ENCODE results near the gene KAT8.
"Not testable (repeated sequence)": the region's sequence is repeated elsewhere in the genome, so short reads cannot be mapped to it uniquely, and the experiment has no call there.

Gene KAT8

DNA sequence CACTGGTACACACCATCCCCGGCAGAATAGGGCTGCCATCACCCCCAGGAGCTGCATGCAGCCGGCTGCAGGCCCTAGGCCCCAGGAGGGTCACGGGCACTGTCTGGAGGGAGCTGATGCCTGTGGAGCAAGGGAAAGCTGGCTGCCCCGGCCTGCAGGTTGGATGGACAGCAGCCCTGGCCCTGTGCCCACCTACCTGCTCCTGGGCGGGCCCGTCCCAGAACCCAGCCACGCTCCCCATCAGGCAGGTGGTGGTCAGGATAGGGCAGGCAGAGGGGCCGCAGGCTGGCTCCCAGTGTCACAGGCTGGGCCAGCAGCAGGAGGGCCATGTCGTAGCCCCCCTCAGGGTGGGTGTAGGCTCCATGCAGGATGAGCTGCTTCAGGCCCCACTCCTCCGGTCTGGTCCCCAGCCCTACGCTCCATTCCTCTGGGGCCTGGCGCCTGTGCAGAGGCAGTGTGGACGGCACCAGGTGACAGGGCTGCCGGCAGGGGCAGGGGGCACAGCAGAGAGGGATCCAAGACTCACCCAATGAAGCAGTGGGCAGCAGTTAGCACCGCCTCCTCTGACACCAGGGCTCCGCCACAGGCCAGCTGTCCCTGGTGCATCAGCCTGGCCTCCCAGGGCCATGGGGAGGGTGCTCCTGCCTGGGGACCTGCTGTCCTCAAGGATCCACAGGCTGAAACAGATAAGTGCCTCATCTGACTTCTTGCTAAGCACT lies 32.7 kb upstream of the KAT8 start:
- FAIRE-seq, result no peak

DNA sequence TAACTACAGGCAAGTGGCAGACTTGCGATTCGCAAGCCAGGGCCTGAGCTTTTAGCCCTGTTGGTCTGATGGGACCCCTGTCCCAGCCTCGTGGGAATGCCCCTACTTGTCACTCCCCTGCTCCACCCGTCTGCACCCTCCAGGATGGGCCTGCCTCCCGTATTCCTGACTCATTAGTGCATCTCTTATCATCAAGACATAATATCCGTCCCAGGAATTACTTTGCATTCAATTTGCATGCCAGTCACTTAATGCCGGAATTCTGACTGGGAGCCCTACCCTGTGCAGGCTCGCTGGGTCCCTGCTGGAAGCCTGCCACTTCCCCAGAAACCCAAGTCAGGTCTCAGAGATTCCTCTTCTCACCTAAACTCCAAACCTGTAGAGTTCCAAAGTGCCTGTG lies 32.1 kb upstream of the KAT8 start:
- no peak for FAIRE-seq

DNA sequence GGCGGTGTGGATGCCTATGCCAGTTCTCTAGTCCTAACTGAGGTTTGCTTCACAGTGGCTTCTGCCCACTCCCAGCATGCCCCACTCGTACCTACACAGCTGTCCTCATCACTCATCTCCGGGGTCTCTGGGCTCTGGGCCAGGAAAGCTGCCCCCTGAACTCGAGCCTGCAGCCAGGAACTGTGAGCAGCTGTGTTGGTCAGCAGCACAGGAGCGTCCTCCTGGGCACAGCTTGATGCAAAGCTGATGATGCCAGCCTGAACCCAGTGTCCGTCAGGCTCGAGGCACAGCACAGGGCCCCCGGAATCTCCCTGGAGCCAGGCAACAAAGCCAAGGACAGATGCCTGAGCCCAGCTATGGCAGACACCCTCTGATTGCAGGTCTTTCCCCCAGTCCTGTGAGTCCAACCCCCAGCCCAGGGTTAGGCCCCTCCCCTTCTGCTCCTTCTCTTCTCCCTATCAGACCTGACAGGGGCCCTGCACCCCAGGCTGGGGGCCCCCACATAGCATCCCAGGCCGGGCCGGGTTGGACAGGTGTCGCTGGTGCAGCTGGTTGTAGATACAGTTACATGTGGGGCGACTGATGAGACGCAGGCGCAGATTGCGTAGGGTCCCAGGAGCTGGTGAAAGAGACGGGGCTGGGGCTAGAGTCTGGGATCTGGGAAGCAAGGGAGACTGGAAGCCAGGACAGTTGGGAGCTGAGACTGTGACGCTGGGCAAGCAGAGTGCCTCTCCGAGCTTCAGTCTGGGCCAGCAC lies 31.4 kb upstream of the KAT8 start:
- FAIRE-seq, result no peak

DNA sequence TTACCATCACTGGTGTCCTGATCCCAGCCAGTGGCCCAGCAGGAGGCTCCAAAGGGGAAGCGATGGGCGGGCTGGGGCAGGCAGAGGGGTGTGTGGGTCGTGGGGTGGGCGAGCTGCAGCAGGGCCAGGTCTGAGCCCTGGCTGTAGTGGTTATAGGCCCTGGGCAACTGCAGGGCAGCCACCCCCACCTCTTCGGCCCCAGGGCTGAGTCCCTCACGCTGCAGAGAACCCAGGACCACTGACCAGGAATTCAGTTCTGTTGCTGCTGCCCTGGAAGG lies 30.9 kb upstream of the KAT8 start:
- FAIRE-seq, result no peak

DNA sequence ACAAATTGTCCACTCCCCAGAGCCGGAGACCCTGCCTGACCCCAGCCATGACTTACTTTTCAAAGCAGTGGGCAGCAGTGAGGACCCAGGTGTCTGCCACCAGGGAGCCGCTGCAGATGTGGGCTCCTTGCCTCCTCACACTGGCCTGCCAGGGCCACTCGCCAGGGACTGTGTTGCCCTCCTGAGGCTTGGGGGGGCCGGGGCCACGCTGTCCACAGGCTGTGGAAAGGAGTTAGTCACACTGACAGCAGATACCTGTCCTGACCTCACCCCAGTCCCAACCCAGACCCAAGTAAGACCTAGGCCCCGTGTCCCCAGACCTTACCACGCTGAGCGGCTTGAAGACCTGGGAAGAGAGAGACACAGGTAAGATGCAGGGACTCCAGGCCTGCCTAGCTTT lies 30.0 kb upstream of the KAT8 start:
- no peak for FAIRE-seq

DNA sequence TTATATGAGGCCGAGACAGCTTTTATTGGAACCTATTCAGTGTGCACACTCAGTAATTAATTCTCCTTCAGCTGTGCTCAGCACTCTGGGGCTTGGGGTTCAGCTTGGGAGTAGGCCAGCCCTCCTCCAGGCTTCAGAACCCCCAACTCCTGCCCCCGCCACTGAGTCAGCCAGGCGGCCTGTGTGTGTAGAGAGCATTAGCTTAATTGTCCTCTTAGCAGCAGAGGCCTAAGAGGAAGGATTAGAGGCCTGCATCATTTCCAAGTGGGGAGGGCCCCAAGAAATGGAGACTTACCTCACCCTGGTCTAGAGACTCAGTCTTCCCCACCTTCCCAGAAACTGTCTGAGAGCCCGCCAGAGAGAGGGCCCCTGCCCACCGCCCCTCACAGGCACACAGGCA lies 29.5 kb upstream of the KAT8 start:
- FAIRE-seq, result no peak

DNA sequence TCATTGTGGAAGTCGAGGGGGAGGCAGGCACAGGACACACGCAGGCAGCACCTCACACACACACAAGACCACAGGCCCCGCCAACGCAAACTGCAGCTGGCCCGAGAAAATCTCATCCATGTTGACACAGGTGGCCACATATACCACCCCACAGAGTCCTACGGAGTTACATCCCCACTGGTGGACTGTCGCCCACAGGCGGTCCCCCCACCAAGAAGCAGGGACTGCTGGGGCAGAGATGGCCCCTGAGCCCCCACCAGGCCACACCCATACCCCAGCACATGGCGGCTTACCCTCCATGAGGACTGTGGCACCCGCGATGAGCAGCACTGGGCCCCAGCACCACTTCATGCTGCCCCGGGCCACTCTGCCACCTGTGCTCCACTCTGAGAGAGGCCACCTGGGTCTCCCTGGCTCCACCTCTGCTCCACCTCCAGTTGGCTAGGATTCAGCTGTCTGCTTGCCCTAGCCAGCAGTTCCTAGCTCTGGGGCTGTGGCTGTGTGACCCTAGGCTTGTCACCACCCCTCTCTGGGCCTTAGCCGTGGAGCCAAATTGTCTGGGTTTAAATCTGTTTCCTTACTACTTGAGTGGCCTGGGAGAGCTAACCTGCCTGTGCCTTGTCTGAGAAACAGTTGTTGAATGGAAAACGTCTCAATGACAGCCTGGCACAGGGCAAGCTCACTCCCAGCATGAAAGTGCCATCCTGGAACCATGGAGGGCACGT lies 28.8 kb upstream of the KAT8 start, which contains the start of gene PRSS53:
TSS of gene PRSS53 (minus strand) at position 485 of the 725 bp plus-strand sequence. CDS start at position 351, 134 bp downstream.
- FAIRE-seq, result no peak

DNA sequence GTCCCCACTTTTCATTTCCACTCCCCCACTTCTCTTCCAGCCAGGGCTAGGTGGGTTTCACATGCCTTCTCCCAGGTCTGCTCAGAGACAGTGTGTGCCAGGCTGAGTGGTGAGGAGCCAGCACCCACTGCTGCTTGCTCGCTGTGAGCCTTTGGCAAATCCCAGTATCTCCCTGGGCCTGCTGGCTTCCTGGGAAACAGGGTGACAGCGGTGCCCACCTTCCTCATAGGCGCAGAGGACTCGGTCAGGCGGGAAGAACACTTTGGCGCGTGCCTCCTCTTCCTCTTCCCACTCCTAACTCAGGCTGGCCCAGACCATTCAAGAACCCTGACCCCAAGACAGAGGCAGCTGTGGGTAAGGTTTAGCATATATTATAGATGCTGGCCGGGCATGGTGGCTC lies 28.3 kb upstream of the KAT8 start:
- no peak for FAIRE-seq

DNA sequence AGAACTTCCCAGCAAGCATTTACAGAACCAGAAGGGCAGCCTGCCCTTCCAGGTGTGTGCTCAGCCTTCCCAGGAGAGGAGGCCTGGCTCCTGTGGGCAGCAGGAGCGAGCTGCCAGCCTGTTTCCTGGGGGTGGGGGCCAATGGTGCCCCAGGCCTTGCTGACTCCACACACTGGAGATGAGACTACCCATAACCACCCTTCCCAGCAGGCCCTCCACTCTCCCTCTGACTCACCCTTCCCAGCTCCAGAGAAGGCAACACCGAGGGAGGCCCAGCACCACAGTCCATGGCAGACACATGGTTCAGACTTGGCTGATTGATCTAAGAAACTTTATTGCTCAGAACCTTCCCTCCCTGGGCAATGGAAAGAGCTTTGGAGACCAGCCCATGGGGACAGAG lies 26.9 kb upstream of the KAT8 start:
- FAIRE-seq, result no peak

DNA sequence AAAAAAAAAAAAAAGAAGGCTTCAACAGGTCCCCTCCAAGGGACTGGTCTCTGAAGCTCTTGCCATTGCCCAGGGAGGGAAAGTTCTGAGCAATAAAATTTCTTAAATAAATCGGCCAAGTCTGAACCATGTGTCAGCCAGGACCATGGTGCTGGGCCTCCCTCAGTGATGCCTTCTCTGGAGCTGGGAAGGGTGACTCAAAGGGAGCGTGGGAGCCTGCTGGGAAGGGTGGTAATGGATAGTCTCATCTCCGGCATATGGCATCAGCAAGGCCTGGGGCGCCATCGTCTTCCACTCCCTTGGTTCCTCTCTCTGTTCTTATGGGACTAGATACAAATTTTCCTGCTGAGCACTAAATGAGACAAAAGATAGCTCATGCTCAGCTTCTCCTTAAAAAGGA lies 25.1 kb upstream of the KAT8 start:
- FAIRE-seq, result no peak

DNA sequence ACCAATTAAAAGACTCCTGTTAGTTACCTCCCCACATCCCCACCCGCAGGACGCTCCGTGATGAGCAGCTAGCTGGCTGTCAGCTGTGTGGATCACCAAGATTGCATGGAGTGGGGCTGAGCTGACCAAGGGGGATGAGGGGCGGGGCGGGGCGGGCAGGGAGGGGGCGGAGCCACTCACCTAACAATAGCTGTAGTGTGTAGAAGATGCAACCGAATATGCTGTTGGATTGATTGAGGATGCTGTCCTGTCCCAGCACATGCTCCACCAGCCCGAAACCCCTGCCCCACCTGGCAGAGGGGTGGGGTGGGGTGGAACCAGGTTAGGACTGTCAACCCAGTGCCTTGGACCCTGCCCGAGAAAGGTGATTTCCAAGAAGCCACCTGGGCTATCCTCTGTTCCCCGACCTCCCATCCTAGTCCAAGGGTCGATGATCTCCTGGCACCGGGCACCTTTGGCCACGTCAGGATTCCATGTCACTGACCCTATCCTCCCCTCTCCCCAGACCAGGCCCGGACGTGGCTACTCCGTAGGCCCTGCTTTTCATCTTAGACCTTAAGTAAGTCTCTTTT lies 24.2 kb upstream of the KAT8 start:
- FAIRE-seq, result no peak

DNA sequence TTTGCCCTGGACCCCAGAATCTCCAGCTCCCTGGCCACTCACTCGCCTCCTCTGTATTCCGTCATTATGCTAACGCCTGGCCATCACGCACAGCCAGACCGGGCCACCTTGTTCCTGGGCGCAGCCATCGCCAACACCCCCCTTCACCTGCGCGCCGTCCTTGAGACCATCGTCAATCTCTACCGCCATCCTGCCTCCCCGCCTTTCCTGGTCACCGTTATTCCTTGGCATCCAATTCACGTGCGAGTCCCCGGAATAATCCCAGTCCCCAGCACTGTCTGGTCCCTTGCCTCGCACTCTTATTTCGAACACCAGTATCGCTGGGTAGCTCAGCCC lies 23.4 kb upstream of the KAT8 start:
- no peak for FAIRE-seq

DNA sequence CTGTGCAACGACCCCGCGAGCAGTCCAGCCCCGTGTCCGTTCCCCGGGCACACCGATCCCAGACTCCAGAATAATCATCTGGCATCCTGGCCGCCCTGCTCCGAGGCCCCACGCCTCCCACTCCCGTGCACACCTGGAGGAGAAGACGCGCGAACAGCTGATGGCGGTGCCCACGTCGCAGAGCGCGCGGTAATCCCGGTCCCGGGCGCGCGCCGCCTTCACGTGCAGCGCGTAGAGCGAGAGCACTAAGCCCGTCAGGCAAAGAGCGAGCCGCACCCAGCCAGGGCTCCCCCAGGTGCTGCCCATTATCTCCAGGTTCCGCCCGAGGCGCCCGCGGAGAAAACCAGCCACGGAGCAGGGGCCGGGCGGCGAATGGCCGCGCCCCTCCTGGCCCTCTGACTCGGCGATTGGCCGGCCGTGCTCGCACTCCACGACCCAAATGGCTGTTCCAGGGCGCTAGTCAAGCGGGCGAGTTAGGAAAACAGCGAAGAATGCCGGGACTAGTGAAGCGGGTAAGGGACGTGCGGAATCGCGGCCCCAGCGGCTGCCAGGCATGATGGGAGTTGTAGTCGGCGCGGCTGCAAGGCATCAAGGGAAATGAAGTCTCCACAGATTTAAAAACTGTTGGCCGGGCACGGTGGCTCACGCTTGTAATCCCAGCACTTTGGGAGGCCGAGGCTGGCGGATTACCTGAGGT lies 22.9 kb upstream of the KAT8 start, which contains the start of gene VKORC1:
TSS of gene VKORC1 (minus strand) at position 374 of the 697 bp plus-strand sequence. CDS start at position 306, 68 bp downstream.
- FAIRE-seq, result peak; percentile 95

DNA sequence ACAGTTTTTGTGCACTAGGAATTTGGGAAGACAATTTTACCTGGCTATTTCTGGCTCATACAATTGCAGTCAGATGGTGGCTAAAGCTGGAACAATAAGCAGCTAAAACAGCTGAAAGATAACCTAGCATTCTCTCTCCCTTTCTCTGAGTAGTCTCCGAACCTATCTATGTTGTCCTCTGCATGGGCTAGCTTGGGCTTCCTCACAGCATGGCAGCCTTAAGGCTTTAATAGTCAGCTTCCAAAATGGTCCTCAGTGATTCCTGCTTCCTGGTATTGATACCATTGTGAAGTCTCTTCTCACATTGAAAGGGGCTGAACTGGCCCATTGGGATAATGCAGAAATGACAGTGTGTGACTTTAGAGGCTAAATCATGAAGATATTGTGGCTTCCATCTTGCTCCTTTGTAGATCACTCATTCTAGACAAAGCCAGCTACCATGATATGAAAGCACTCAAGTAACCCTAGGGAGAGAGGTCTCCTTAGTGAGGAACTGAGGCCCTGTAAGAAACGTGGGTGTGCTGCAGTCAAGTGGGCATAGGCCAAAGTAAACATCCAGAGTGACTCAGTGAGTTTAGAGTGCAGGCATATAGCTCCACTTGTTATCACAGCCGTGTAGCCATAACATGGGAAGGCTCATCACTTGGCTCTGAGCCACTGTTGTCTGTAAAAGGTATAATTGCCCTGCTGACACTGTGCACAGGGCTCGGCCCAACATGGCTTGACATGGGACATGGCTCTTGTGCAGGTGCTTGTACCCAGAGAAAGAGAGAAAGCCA lies 17.4 kb upstream of the KAT8 start:
- FAIRE-seq, result no peak

DNA sequence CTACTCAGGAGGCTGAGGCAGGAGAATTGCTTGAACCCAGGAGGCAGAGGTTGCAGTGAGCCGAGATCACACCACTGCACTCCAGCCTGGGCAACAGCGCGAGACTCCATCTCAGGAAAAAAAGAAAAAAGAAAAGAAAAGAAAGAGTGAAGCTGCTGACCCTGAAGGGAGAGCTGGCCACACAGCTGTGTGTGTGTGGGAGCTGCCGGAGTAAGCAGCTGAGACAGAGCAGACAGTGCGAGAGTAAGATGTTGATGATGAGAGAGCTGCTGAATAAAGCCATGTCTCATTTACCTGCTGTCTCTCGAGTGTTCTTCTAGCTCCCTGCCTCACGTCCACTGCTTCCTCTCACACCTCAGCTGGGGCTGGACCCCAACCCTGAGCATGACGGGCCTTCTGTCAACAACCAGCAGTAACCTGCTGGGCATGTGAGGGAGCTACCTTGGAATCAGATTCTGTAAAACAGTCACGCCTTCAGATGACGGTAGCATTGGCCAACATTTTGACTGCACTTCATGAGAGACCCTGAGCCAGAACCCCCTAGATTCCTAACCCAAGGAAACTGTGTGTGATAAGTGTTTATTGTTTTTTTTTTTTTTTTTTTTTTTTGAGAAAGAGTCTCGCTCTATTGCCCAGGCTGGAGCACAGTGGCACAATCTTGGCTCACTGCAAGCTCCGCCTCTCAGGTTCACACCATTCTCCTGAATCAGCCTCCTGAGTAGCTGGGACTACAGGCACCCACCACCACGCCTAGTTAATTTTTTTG lies 16.4 kb upstream of the KAT8 start:
- FAIRE-seq, result not testable (repeated sequence)

DNA sequence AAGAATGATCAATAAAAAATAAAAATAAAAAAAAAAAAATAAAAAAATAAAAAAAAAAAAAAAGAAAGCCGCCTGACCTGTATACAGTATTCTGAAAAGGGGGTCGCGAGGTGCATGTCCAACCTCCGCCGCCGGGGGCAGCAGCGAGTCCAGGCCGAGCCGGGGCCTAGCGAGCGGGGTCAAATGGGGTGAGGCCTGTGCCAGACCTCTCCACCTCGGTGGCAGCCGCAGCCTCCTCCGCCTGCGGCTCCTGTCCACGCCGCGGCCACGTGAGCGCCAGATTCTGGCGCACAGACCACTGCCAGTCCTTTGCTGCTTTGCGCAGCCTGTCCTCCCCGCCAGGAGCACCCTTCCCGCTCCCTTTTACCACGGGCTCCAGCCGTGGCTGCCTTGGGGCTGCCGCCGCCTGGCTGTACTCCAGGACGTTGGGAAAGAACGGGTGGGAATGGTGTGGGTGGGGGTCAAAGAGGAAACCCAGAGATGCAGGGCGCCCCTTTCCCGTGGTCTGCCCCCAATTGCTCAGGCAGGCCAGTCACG lies 11.7 kb upstream of the KAT8 start:
- FAIRE-seq, result no peak

DNA sequence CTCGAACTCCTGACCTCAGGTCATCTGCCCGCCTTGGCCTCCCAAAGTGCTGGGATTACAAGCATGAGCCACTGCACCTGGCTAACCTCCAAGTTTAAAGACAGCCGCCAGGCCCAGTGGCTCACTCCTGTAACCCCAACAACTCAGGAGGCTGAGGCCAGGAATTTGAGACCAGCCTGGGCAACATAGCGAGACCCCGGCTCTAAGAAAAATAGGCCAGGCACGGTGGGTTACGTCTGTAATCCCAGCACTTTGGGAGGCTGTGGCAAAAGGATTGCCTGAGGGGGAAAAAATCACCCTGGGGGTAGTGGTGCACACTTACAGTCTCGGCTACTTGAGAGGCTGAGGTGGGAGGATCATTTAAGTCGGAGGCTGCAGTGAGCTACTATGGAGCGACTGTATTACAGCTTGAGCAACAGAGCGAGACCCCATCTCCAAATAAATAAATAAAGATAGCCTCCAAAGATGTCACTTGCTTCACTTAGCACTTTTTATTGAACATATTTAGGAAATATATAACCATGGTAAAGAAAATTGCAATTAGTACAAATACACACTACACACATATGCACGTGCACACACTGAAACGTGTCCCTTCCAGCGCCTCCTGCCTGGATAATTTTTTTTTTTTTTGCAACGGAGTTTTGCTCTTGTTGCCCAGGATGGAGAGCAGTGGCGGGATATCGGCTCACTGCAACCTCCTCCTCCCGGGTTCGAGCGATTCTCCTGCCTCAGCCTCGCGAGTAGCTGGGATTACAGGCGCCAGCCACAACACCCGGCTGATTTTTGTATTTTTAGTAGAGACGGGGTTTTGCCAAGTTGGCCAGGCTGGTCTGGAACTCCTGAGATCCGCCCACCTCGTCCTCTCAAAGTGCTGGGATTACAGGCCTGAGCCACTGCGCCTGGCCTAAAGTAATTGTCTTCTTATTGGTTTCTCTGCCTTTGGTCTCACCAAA lies 10.7 kb upstream of the KAT8 start:
- no peak for FAIRE-seq

DNA sequence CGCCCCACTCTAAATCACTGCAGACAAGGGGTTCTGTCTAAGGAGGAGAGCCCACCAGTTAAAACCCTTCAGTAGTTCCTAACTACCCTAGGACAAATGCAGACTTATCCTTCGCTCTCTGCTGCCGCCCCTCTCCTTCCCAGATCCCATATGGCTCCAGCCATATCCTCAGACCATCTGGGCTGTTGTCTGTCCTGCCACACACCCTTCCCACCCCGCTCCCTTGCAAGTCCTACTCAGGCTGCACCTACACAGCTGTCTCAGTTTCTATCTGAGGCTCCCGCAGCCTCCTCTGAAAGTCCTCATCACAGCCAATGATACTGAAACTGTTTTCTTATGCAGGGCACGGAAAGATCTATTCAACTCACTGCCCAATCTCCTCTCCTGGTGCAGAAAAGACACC lies 10.0 kb upstream of the KAT8 start:
- FAIRE-seq, result no peak

DNA sequence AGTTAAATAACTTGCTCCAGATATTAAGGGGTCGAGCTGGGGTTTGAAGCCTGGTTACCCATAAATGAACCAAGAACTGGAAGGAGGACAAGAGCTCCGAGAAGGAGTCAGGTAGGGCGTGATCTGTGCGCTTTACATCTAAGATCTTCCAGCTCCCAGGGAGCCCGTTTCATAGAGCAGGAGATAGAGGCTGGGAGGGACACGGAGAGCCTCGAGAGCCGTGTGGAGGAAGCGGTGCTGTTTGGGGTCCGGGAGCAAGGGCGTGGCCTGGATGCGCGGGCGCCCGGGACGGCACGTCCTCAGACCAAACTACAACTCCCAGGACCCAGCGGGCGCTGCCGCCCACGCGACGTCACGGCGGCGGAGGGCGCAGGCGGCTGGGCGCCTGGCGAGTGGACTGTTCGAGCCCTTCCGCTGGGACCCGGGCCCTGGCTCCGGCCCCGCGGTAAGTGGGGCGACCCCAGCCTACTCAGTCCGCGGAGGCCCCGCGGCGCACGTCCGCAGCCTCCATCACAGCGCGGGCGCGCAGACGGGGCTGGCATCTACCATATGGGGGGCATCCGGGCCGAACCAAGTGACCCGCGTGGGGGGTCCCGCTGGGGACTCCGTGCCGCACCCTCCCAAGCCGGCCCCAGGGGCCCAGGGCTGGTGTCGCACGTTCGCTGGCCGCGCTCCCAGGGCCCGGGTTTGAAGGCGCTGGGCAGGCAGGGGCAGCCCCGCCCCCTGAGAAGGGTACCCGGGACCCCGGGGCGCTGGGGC lies 9.2 kb upstream of the KAT8 start, which contains the start of gene BCKDK:
TSS of gene BCKDK (plus strand) at position 352 of the 759 bp plus-strand sequence. CDS start 838 bp downstream, outside the sequence.
- FAIRE-seq, result no peak
